Thyroid gland (tissue), 4 donors: Measurements from ENCODE around the gene MLPH. TPM values are rescaled to one million over a fixed set of nuclear protein-coding genes. Genes with fewer than 3 reads are reported as not detected.
"Not testable (repeated sequence)": the region's sequence is repeated elsewhere in the genome, so short reads cannot be mapped to it uniquely, and the experiment has no call there.

Source experiments
- DNase-seq, 2 donors: peaks; one replicate each; pipeline ENCODE4 v3.0.0-alpha.2; 2019
- H3K27ac ChIP-seq, 3 donors: fragments of 200-600 bp; sonication (generic); 1 replicate in 2 of 3; 2 replicates in 1 of 3; pipeline ENCODE4 v1.5.1; 2016 to 2019; ENCODE audit warnings: mild to moderate bottlenecking in 1 of 3, moderate library complexity in 1 of 3
- H3K27me3 ChIP-seq: fragments of 200-600 bp; sonication (generic); one replicate; pipeline ENCODE4 v1.5.1; 2019
- H3K36me3 ChIP-seq, 2 donors: fragments of 200-600 bp; sonication (generic); one replicate each; pipeline ENCODE4 v1.5.1; 2016 to 2019
- H3K4me1 ChIP-seq, 2 donors: fragments of 200-600 bp; sonication (generic); one replicate each; pipeline ENCODE4 v1.5.1; 2017 to 2019
- H3K4me3 ChIP-seq, 3 donors: fragments of 200-600 bp; sonication (generic); replicated peaks in 1 of 3; 1 replicate in 2 of 3; 2 replicates in 1 of 3; pipeline ENCODE4 v1.5.1; 2016; ENCODE audit warnings: mild to moderate bottlenecking in 1 of 3
- H3K9me3 ChIP-seq: fragments of 200-600 bp; sonication (generic); one replicate; pipeline ENCODE4 v1.5.1; 2017
- CTCF ChIP-seq, 6 experiments: fragments of 200-600 bp in 3 of 6; fragments of 450-650 bp in 3 of 6; sonication (generic) in 3 of 6; IDR thresholded peaks; one replicate each; pipeline ENCODE4 v1.5.1; 2016 to 2019; ENCODE audit warnings: antibody characterized with exemption in 6 of 6, mild to moderate bottlenecking in 2 of 6, inconsistent platforms in 1 of 6, moderate library complexity in 1 of 6
- POLR2A ChIP-seq, 2 donors: fragments of 450-650 bp; IDR thresholded peaks; one replicate each; pipeline ENCODE4 v1.6.1; 2017; ENCODE audit warnings: antibody characterized with exemption in 2 of 2, mild to moderate bottlenecking in 2 of 2, moderate library complexity in 1 of 2
- WGBS, 2 donors: methylation state at CpG; one replicate each; pipeline ENCODE4 v1.1.5; 2017; 5-methylcytosine and 5-hydroxymethylcytosine counted together
- intact Hi-C: fragments of 100-400 bp; cut with DNase I; formaldehyde crosslinking; loops from one replicate; pipeline ENCODE4 v1.15.1; 2023
- total RNA-seq, 4 donors: library from RNA; depleted of rRNA; stranded (reverse); fragments of >200 nt; gene quantifications; one replicate each; pipeline ENCODE4 v1.2.3, GENCODE V29; 2016

MLPH gene
- total RNA-seq, 4 donors from 2014 or later: 41.3 to 107 (median 58.6) TPM

GRCh38 chr2:237465515-237466148 lies 21.4 kb upstream of the MLPH start:
- no peak overlapping the region for H3K27ac ChIP-seq
- no peaks in the 10 kb centered on the region for H3K36me3 ChIP-seq
- H3K9me3 ChIP-seq: no peaks in the 10 kb centered on the region
- WGBS, 2 donors: 94 to 95% methylated on average over 16 of the region's 16 CpGs
- no peak for DNase-seq
- no peak for TF ChIP-seq POLR2A (IDR thresholded peaks at IDR 0.05)
- intact Hi-C loops: no loop called here
- no peak overlapping the region for H3K4me3 ChIP-seq
- H3K27me3 ChIP-seq: no peaks in the 10 kb centered on the region
- H3K4me1 ChIP-seq: no peaks in the 10 kb centered on the region

- TF ChIP-seq POLR2A (IDR thresholded peaks at IDR 0.05): no peak
- no peak for TF ChIP-seq CTCF (IDR thresholded peaks at IDR 0.05)
- WGBS, 2 donors: 77 to 85% methylated on average over 6 of the region's 6 CpGs
- intact Hi-C loops: no loop called here
- Histone ChIP-seq H3K4me3 (no peak overlapping the region), H3K36me3 (no peaks in the 10 kb centered on the region), H3K9me3 (no peaks in the 10 kb centered on the region), H3K27me3 (no peaks in the 10 kb centered on the region), H3K27ac (no peak overlapping the region), H3K4me1 (no peaks in the 10 kb centered on the region)
- no peak for DNase-seq
These were observed 20.8 kb upstream of the MLPH start for GRCh38 chr2:237466211-237466610.

DNA sequence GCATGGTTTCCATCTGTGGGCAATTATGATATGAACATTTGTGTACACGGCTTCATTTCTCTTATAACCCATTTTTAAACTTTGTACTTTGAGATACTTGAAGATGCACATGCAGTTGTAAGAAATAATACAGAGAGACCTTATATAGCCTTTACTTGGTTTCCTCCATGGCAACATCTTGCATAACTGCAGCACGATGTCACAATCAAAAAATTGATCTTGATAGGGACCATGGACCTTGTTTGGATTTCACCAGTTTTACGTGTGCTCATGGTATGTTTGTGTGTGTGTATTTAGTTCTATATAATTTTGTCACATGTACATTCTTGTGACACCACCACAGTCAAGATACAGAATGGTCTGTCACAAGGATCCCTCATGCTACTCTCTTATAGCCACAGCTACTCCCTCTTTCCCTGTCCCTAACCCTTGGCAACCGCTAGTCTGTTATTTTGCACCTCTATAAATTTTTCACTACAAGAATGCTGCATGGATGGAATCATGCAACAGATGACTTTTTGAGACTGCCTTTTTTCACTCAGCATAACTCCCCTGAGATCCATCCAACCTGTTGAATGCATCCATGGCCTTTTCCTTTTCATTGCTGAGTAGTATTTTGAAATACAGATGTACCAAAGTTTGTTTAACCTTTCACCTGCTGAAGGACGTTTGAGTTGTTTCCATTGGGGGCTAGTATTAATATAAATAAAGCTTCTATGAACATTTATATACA lies 19.4 kb upstream of the MLPH start:
- Histone ChIP-seq H3K27ac (no peak overlapping the region), H3K27me3 (no peaks in the 10 kb centered on the region), H3K36me3 (no peaks in the 10 kb centered on the region), H3K4me3 (no peak overlapping the region), H3K9me3 (no peaks in the 10 kb centered on the region), H3K4me1 (no peaks in the 10 kb centered on the region)
- TF ChIP-seq POLR2A (IDR thresholded peaks at IDR 0.05) (no peak), CTCF (IDR thresholded peaks at IDR 0.05) (no peak)
- intact Hi-C loops: no loop called here
- 85 to 87% methylated on average over 5 of the region's 5 CpGs for WGBS, 2 donors
- DNase-seq: no peak

- H3K27ac ChIP-seq, H3K4me3 ChIP-seq, H3K9me3 ChIP-seq, H3K36me3 ChIP-seq, H3K4me1 ChIP-seq, intact Hi-C loops, DNase-seq, H3K27me3 ChIP-seq: not testable (repeated sequence)
- 77 to 91% methylated on average over 7 of the region's 7 CpGs for WGBS, 2 donors
These were observed 17.6 kb upstream of the MLPH start for GRCh38 chr2:237469410-237469809.

DNA sequence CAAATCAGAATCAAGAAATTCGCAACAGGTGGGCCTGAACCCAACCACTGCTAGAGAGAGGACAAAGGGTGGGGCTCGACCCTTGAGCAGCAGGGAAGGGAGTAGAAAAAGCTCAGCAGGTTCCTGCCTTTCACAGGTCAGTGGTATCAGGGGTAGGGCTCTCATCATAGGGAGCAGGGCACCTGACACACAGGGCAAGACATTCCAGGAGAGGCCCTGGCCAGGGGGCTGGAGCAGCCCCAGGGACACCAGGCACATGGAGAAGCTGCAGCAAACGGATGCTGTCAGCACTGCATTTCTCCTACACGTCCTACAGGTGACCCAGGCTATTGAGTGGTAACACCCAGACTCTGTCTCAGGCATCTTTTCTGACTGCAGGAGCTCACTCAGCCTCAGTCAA lies 17.2 kb upstream of the MLPH start:
- intact Hi-C loops: loop anchor here (5.0 to 10.0 kb wide), 3 partner anchors 53 to 315 kb away; partner anchors contain the start of gene PRLH
- H3K9me3 ChIP-seq: no peaks in the 10 kb centered on the region
- TF ChIP-seq POLR2A (IDR thresholded peaks at IDR 0.05) (no peak), CTCF (IDR thresholded peaks at IDR 0.05) (no peak)

DNA sequence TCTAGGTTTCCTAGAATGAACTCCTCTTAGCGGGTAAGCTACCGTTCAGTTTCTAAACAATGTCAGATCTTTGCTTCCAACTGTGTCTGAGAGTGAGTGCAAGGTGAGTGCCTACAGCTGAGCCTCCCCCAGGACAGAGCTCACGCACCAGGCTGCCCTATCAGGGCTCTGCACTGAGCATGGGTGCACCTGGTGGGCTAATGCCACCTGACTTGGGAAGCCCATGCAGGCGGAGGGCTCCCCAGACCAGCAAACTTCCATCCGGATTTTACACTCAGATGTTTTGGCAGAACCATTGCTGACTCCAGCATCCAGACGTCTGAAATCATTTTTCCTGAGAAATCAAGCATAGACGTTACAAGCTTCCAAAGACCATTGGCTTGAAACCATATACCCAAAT lies 16.1 kb upstream of the MLPH start:
- H3K27me3 ChIP-seq: no peaks in the 10 kb centered on the region
- H3K27ac ChIP-seq: no peak overlapping the region
- TF ChIP-seq CTCF (IDR thresholded peaks at IDR 0.05) (no peak), POLR2A (IDR thresholded peaks at IDR 0.05) (no peak)
- intact Hi-C loops: loop anchor here (5.0 to 10.0 kb wide), 3 partner anchors 54 to 316 kb away; partner anchors contain the start of gene PRLH
- H3K4me1 ChIP-seq: peaks cover 6 to 14% of the 10 kb centered on the region in 2 donors
- no peak overlapping the region for H3K4me3 ChIP-seq
- no peaks in the 10 kb centered on the region for H3K36me3 ChIP-seq
- 83 to 90% methylated on average over 7 of the region's 7 CpGs for WGBS, 2 donors
- no peak for DNase-seq
- H3K9me3 ChIP-seq: no peaks in the 10 kb centered on the region

More for the DNA sequence above, 17.2 kb upstream of the MLPH start:
- no peaks in the 10 kb centered on the region for H3K27me3 ChIP-seq
- DNase-seq: no peak
- 84 to 90% methylated on average over 4 of the region's 4 CpGs for WGBS, 2 donors
- no peak overlapping the region for H3K4me3 ChIP-seq
- H3K4me1 ChIP-seq: peaks cover 3 to 9% of the 10 kb centered on the region in 2 donors
- H3K27ac ChIP-seq: no peak overlapping the region
- H3K36me3 ChIP-seq: no peaks in the 10 kb centered on the region
